Mammary epithelial cell (primary cell): ENCODE measurements around the gene POLDIP2.

Experiments used
- EZH2 ChIP-seq: IDR thresholded peaks from 2 replicates; pipeline ENCODE4 v1.6.1; 2012; ENCODE audit warnings: low read length, inconsistent platforms, borderline replicate concordance
- TF ChIP-seq, protein P1 (sequence below), 2 donors: IDR thresholded peaks in 1 of 2; conservative IDR thresholded peaks in 1 of 2; 2 replicates each; pipeline ENCODE4 v1.5.1; 2011 to 2012; ENCODE audit warnings: inconsistent platforms in 2 of 2, low read length in 2 of 2, mild to moderate bottlenecking in 2 of 2, control low read depth in 1 of 2, low read depth in 1 of 2; ENCODE audit not compliant: insufficient read depth in 1 of 2; ENCODE audit errors: extremely low read depth in 1 of 2

GRCh38 chr17:28370035-28370743 lies 12.9 kb upstream of the POLDIP2 start, which contains the start of gene VTN:
- TF ChIP-seq, protein P1, sequence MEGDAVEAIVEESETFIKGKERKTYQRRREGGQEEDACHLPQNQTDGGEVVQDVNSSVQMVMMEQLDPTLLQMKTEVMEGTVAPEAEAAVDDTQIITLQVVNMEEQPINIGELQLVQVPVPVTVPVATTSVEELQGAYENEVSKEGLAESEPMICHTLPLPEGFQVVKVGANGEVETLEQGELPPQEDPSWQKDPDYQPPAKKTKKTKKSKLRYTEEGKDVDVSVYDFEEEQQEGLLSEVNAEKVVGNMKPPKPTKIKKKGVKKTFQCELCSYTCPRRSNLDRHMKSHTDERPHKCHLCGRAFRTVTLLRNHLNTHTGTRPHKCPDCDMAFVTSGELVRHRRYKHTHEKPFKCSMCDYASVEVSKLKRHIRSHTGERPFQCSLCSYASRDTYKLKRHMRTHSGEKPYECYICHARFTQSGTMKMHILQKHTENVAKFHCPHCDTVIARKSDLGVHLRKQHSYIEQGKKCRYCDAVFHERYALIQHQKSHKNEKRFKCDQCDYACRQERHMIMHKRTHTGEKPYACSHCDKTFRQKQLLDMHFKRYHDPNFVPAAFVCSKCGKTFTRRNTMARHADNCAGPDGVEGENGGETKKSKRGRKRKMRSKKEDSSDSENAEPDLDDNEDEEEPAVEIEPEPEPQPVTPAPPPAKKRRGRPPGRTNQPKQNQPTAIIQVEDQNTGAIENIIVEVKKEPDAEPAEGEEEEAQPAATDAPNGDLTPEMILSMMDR (conservative IDR thresholded peaks at IDR 0.05 in 1 of 2, IDR thresholded peaks at IDR 0.05 in 1 of 2; ENCODE audit: extremely low read depth in 1 of 2, insufficient read depth in 1 of 2, low read depth in 1 of 2, low read length in 2 of 2), result no peak
- TF ChIP-seq EZH2, result no peak
